ENCODE measurements around the gene PFDN1.

The PFDN1 gene

GRCh38 chr5:140239461-140239860 is 63.4 kb downstream of the PFDN1 start:
- no peak for DNase-seq (ENCODE audit: low spot score)

GRCh38 chr5:140238756-140239155 is 64.1 kb downstream of the PFDN1 start:
- no peak for DNase-seq (ENCODE audit: low spot score)

- DNase-seq (ENCODE audit: low spot score): no peak
Measured at GRCh38 chr5:140236891-140237598, 65.9 kb downstream of the PFDN1 start.

GRCh38 chr5:140235791-140236551 is 66.9 kb downstream of the PFDN1 start:
- no peak for DNase-seq (ENCODE audit: low spot score)

GRCh38 chr5:140234377-140234989 is 68.4 kb downstream of the PFDN1 start:
- no peak for DNase-seq (ENCODE audit: low spot score)

- no peak for DNase-seq (ENCODE audit: low spot score)
Measured at GRCh38 chr5:140232731-140233130, 70.2 kb downstream of the PFDN1 start.

GRCh38 chr5:140230373-140230772 is 72.5 kb downstream of the PFDN1 start:
- DNase-seq (ENCODE audit: low spot score): no peak

- DNase-seq (ENCODE audit: low spot score): no peak
Measured at GRCh38 chr5:140228364-140228837, 74.5 kb downstream of the PFDN1 start.

- no peak for DNase-seq (ENCODE audit: low spot score)
Measured at GRCh38 chr5:140227046-140227445, 75.9 kb downstream of the PFDN1 start.

GRCh38 chr5:140225396-140225795 is 77.5 kb downstream of the PFDN1 start:
- DNase-seq (ENCODE audit: low spot score): no peak

GRCh38 chr5:140224658-140225057 is 78.2 kb downstream of the PFDN1 start:
- no peak for DNase-seq (ENCODE audit: low spot score)

GRCh38 chr5:140223567-140223966 is 79.3 kb downstream of the PFDN1 start:
- DNase-seq (ENCODE audit: low spot score): no peak

- no peak for DNase-seq (ENCODE audit: low spot score)
Measured at GRCh38 chr5:140222416-140222815, 80.5 kb downstream of the PFDN1 start.

GRCh38 chr5:140221697-140222223 is 81.1 kb downstream of the PFDN1 start:
- no peak for DNase-seq (ENCODE audit: low spot score)

- no peak for DNase-seq (ENCODE audit: low spot score)
Measured at GRCh38 chr5:140220698-140221064, 82.2 kb downstream of the PFDN1 start.

GRCh38 chr5:140220032-140220697 is 82.7 kb downstream of the PFDN1 start:
- DNase-seq (ENCODE audit: low spot score): no peak

- DNase-seq (ENCODE audit: low spot score): no peak
Measured at GRCh38 chr5:140219068-140219991, 83.6 kb downstream of the PFDN1 start.

GRCh38 chr5:140217299-140218026 is 85.4 kb downstream of the PFDN1 start:
- DNase-seq (ENCODE audit: low spot score): no peak

- DNase-seq (ENCODE audit: low spot score): no peak
Measured at GRCh38 chr5:140216478-140217074, 86.3 kb downstream of the PFDN1 start.

- no peak for DNase-seq (ENCODE audit: low spot score)
Measured at GRCh38 chr5:140215276-140215675, 87.6 kb downstream of the PFDN1 start.
